ENCODE data around the gene FAM209A. TPM values are rescaled to one million over a fixed set of nuclear protein-coding genes. Genes with fewer than 3 reads are reported as not detected.
"Not testable (repeated sequence)": the region's sequence is repeated elsewhere in the genome, so short reads cannot be mapped to it uniquely, and the experiment has no call there.

FAM209A gene
- total RNA-seq (2014; rRNA removed) = not detected in 2 replicates
- polyA plus RNA-seq (2012) = not detected

GRCh38 chr20:56524444-56524843 lies at the start of gene FAM209A:
FAM209A (plus strand) TSS chr20:56524744; CDS start chr20:56524809, 65 bp downstream.
- DNase-seq (ENCODE audit: low read depth) = not testable (repeated sequence)

DNA sequence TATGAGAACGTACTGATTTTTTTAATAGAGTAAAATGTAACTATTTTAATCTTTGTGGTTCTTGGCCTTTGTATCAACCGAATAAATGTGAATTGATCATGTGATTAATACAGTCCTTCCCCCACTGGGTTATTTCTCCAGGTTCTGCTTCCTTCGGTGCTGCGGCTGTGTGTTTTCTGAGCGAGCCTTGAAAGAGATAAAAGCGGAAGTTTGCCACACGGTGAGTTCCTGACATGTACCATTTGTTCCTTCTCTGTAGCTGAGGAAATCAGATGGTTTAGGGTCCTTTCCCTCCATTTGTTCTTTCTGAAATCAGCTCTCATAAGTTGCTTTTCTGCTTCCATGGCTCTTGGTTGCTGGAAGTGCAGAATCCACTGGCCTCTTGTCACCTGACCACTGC lies 40.6 kb upstream of the FAM209A start:
- no peak for DNase-seq (ENCODE audit: low read depth)

DNA sequence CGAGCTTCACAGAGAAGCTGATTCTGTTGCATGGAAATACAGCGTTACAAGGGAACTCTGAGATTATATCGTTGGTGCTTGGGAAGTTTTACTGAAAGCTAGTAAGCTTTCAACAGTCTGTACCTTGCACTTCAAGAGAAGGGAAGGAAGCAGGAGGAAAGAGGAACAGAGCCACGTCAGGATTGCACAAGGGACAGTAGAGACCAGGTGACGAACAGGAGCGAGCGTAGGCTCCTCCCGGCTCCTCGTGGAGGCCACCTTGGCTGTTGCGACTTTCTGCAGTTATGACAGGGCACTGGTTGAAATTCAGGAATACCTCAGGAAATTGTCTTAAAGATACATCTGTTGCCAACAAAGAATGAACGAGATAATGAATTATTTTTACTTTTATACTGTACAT lies 37.3 kb upstream of the FAM209A start:
- no peak for DNase-seq (ENCODE audit: low read depth)

- DNase-seq (ENCODE audit: low read depth) = no peak
Measured at GRCh38 chr20:56488566-56488965, 36.0 kb upstream of the FAM209A start.

DNA sequence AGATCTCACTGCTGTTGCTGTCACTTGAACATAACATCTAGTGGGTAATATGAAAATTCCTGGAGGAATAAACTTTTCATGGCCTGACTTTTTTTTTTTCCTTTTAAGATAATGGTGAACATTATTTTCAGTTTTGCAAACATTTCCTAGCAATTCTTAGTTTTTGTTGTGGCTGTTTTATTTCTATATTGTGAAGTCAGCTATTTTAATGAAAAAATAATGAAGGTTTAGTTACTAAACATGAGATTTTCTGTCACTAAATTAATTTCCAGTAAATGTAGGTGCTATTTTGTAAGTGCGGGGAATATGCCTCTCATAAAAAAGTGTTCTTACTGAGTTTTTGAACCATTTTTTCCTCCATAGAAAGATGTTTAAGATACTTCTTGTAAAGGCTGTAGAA lies 23.4 kb upstream of the FAM209A start:
- DNase-seq (ENCODE audit: low read depth) = no peak

GRCh38 chr20:56503916-56504315 lies 20.6 kb upstream of the FAM209A start:
- DNase-seq (ENCODE audit: low read depth) = no peak

DNA sequence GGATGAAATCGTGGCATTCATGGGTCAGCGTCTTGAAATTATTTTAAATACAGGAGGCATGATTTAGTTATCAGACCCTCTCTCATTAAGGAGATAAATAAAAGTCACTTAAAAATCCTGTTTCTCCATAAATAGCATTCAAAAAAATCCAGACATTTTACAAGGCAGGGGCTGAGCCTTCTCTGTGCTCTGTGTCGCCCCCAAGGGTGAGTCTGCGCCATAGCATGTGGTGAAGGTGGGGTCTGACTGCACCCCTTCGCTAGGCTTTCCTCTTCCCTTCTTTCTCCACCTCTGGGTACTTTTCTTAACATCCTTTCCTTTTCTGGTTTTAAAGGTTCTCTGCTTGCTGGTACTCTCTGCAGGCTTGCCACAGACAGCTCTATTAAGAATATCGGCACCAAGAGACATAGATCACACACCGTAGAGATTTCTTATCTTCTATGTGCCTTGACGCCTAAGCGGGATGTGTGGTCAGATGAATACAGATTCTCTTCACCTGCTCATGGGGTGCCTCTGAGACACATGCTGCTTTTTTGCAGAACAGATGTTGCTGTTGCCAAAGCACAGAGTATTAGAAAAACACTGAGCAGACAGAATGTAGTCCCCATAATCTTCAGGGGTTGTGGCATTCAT lies 20.1 kb upstream of the FAM209A start:
- no peak for DNase-seq (ENCODE audit: low read depth)

- no peak for DNase-seq (ENCODE audit: low read depth)
Measured at GRCh38 chr20:56506103-56506502, 18.4 kb upstream of the FAM209A start.

DNA sequence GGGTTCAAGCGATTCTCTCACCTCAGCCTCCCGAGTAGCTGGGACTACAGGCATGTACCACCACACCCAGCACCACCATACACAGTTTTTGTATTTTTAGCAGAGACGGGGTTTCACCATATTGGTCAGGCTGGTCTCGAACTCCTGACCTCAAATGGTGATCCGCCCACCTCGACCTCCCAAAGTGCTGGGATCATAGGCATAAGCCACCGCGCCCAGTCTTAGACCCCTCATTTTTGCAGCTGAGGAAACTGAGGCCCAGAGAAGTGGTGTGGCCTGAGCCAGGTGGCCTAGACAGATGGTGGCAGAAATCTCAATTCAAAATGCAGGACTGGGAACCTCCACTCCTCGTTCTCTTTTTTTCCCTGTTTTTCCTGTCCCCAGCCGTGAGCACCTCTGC lies 12.6 kb upstream of the FAM209A start:
- no peak for DNase-seq (ENCODE audit: low read depth)

DNA sequence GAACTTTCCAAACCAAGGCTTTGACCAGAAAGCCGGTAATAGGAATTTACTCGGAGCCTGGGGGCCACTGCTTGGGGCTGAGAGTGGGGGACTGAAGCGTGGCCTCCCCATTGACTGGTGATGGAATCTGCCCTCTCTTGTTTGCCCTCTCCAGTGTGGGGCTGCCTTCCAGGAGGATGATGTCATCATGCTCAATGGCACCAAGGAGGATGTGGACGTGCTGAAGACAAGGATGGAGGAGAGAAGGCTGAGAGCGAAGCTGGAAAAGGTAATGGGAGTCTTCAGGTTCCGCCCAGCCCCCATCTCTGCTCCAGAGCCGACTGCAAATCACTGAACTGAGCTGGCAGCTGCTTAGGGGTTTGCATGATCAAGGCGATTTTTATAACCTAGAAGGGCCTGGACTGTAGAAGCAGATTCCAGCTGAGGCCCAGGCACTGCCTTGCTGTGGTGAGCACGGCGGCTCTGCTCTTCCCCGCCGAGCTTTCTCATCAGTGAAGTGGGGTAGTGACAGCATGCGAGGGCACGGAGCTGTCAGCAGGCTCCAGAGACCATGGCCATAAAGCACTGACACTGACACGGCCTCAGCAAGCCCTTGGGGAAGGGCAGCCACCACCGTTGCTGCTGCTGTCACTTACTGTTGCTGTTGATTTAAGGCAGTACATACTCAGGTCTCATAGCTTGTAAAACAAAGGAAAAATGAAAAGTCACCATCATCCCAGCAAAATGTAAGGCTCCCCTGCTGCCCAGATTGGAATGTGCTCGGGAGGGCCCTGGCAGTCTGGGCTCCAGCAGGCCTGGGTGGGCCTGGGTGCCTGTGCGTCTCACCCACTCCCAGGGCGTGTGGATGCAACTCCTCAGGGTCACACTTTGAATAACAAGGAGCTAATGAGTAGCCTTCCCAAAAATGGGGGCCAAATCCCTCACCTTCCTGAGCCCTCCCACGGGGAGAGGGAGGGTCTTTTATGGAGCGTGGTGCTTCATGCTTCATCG lies 11.1 kb upstream of the FAM209A start:
- DNase-seq (ENCODE audit: low read depth) = no peak

- DNase-seq (ENCODE audit: low read depth) = no peak
Measured at GRCh38 chr20:56516631-56517030, 7.9 kb upstream of the FAM209A start.

DNA sequence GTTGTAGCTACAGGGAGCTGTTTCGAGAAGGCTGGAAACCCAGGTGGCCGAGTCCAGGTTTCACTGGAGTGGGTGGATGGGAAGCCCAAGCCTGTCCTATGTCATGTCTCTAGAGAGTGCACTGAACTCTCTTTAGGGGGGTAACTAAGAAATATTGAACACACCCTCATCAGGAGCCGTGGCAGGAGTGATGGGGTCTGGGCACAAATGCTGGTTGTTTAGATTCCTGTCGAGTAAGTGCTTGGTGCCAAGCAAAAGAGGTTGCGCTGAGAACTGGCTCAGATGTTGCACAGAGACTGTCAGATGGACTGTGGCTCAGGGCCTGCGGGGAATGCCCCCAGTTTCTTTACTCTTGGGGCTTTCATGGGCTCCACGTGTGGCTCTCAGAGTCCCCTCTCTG lies 7.3 kb upstream of the FAM209A start:
- DNase-seq (ENCODE audit: low read depth) = no peak

GRCh38 chr20:56517641-56518040 lies 6.9 kb upstream of the FAM209A start:
- DNase-seq (ENCODE audit: low read depth) = no peak

GRCh38 chr20:56518126-56518525 lies 6.4 kb upstream of the FAM209A start:
- no peak for DNase-seq (ENCODE audit: low read depth)

- DNase-seq (ENCODE audit: low read depth) = no peak
Measured at GRCh38 chr20:56518721-56519398, 5.7 kb upstream of the FAM209A start.

DNA sequence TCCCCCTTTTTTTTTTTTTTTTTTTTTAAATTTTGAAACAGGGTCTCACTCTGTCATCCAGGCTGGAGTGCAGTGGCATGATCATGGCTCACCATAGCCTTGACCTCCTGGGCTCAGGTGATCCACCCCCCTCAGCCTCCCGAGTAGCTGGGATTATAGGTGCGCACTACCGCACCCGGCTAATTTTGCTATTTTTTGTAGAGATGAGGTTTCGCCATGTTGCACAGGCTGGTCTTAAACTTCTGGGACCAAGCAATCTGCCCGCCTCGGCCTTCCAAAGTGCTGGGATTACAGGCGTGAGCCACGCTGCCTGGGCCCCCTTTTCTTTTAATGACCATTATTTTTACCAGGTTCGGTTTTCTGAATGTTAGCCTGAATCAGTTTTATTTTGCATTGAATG lies 5.0 kb upstream of the FAM209A start:
- DNase-seq (ENCODE audit: low read depth) = no peak

GRCh38 chr20:56520180-56520579 lies 4.4 kb upstream of the FAM209A start:
- DNase-seq (ENCODE audit: low read depth) = no peak

DNA sequence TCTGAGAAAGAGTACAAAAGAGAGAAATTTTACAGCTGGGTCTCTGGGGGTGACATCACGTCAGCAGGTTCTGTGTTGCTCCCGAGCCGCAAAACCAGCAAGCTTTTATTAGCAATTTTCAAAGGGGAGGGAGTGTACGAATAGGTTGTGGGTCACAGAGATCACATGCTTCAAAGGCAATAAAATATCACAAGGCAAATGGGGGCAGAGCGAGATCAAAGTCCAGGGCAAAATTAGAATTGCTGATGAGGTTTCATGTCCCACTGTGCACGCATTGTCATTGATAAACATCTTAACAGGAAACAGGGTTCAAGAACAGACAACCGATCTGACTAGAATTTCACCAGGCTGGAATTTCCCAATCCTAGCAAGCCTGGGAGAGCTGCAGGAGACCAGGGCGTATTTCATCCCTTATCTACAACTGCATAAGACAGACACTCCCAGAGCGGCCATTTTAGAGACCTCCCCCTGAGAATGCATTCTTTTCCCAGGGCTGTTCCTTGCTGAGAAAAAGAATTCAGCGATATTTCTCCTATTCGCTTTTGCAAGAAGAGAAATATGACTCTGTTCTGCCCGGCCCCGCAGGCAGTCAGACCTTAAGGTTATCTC lies 3.7 kb upstream of the FAM209A start:
- not testable (repeated sequence) for DNase-seq (ENCODE audit: low read depth)

DNA sequence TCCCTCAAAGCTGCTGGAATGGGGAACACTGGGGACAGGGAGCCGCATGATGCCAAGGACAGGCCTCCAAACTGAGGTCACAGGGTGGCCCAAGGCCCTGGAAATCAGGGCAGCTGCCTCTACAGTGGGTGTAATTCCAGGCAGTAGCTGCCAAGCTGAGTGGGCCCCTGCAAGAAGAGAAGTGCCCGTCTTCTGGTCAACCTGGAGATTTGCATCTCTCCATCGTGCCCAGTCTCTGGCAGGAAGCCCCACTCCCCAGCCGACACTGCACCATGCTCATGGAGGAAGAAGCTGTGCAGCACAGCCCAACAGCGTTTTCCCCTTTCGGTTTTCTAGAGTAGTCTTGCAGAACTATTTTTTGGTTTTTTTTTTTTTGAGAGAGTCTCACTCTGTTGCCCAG lies 2.2 kb upstream of the FAM209A start:
- DNase-seq (ENCODE audit: low read depth) = no peak

- DNase-seq (ENCODE audit: low read depth) = no peak
Measured at GRCh38 chr20:56527521-56527920, 3.0 kb downstream of the FAM209A start.

DNA sequence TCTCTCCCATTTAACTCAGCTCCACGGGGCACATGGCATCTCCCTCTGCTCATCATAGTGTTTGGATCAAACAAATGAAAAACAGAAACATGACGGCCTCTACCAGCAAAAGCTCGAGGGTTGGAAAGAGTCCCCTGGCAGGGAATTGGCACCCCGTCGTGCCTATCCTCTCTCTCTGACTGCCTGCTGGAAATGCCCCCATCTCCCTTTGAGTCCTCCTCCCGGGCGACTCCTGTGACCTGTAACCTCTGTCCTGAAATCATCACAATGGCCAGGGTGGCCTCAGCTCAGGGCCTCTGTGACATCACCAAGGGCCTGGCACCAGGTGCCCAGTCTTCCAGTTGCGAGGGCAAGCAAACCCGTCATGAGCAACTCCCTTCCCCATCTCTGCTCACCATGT lies 8.4 kb downstream of the FAM209A start, which contains the start of gene FAM209B:
FAM209B (plus strand) TSS at position 301 of the 400 bp plus-strand sequence; CDS start at position 397, 96 bp downstream.
- not testable (repeated sequence) for DNase-seq (ENCODE audit: low read depth)

DNA sequence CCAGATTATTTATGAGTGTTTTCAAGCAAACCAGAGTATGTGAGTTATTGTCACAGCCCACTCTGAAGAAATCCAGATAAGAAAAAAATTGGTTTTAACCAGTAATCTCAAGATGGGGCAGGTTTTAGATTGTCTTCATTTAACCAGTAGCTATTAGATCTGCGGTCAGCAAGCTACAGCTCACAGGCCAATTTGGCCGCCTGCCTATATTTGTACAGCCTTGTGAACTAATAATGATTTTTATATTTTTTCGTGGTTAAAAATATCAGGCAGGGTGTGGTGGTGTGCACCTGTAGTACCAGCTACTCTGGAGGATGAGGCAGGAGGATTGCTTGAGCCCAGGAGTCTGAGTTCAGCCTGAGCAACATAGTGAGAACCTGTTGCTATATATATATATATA lies 13.5 kb downstream of the FAM209A start:
- no peak for DNase-seq (ENCODE audit: low read depth)

Measured in LHCN-M2 (cell line).